ENCODE data around the gene GPR142.
"Not testable (repeated sequence)": the region's sequence is repeated elsewhere in the genome, so short reads cannot be mapped to it uniquely, and the experiment has no call there.

Gene GPR142

DNA sequence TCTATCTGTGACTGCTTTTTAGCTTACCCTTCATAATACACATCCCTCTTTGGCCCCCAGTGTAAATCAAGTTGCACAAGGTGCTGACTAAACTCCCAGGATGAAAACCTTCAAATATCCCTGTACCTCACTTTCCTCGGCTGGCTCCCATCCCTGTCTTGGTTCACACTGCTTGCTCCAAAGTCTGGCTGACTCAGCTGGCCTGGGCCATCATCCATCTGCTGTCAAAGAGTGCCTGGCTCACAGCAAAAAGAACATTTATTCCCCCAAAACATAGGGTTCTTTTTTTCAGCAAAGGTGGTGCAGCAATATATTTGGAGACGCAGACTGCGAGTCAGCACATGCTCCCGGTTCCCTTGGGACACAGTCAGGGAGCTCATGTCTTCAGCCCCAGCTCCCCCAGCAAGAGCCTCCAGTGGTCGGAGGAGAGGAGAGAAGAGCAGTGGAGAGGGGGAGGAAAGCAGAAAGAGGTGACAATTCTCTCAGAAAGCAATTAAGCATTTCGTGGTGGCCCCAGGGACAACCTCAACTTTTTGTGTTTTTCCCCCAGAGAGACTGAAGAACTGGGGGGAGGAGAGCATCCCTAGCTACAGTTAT is 26.1 kb downstream of the GPR142 start:
- DNase-seq (ENCODE audit: low spot score), result peak; percentile 88

DNA sequence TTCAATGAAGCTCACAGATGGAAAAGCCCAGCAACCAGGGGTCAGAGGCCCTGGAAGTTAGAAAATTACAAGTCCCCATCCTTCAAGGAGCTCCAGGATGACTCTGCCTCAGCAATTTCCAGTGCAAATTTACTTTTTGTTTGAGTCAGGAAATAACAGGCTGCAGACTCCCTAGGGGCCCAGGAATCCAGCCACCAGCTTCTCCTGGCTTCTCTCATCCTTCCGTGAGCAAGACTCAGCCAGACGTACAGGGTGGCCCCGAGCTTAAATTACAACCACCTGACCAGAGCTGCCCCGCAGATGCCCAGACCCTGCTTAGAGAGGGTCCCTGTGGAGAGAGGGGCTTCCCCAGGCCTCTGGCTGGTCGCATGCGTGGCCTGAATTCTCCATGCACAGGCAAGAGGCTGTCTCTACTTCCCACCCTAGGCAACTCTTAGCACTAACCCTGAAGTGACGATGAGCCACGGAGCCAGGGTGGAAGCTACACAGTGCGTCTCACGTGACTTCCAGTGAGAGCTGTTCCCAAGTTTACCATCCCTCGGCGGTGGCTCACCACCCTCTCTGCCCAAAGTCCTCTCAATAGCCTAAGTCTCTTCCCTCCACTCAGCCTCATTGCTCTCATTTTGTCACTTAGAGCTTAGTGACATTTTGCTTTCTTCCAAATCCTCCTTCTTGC is 27.1 kb downstream of the GPR142 start:
- no peak for DNase-seq (ENCODE audit: low spot score)

DNA sequence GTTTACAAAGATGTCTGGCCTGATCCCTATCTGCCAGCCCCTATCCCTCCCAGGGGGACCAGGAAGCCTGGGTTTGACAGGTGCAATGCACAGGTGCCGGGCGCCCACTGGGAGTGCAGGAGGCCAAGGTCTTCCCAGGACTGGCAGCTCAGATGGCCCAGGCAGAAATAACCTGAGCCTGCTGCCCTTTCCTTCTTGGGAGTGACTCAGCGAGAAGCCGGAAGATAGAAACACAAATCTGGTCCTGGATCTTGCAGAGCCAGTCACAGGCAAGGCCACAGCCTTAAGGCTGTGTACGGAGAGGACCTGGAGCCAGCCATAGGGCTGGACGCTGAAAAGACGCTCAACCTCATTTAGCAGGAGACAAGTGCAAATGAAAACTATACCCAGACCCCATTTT is 27.7 kb downstream of the GPR142 start:
- DNase-seq (ENCODE audit: low spot score), result peak; percentile 91

GRCh38 chr17:74396567-74396966 is 29.3 kb downstream of the GPR142 start:
- DNase-seq (ENCODE audit: low spot score), result no peak

DNA sequence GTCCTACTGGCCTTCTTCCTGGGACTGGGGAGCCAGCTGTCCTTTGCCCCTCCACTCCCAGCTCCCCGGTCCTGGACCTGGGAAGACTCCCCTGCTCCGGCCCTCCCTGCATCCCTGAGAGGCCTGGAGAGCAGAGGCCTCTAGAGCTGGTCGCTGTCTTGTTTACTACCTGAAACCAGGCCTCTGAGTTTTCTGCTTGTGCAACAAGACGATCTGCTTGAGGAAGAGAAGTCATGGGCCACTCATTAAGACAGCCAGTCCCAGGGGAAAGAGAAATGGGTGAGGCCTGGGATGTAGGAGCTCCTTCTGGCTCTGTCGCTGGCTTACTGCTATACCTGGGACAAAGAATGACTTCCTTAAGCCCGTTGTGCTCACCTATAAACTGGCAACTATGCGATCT is 34.7 kb downstream of the GPR142 start:
- DNase-seq (ENCODE audit: low spot score), result no peak

- DNase-seq (ENCODE audit: low spot score), result peak; percentile 83
These were observed 36.3 kb downstream of the GPR142 start for GRCh38 chr17:74403512-74404137.

- DNase-seq (ENCODE audit: low spot score), result no peak
These were observed 36.9 kb downstream of the GPR142 start for GRCh38 chr17:74404218-74404617.

DNA sequence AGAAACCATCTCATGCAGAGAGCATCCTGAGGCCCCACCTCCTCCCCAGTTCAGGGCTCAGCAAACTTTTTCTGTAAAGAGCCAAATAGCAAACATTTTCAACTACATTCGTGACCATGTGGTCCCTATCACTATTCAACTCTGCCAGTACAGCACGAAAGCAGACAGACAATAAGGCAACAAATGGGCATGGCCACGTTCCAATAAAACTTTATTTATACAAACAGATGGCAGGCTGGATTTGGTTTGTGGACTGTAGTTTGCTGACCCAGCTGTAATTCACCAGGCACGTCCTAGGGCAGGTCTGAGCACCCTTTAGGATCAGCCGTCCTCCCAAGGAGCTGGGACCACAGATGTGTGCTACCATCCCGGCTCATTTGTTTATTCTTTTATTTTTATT is 37.5 kb downstream of the GPR142 start:
- DNase-seq (ENCODE audit: low spot score), result no peak

DNA sequence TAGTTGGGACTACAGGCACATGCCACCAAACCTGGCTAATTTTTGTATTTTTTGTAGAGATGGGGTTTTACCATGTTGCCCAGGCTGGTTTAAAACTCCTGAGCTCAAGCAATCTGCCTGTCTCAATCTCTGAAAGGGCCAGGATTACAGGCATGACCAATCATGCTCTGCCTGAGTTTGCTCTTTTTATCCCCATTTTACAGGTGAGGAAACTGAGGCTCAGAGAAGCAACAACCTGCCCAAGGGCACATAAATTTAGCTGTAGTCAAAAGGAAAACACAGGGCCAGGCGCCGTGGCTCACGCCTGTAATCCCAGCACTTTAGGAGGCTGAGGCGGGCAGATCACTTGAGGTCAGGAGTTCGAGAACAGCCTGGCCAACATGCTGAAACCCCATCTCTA is 38.0 kb downstream of the GPR142 start:
- not testable (repeated sequence) for DNase-seq (ENCODE audit: low spot score)

DNA sequence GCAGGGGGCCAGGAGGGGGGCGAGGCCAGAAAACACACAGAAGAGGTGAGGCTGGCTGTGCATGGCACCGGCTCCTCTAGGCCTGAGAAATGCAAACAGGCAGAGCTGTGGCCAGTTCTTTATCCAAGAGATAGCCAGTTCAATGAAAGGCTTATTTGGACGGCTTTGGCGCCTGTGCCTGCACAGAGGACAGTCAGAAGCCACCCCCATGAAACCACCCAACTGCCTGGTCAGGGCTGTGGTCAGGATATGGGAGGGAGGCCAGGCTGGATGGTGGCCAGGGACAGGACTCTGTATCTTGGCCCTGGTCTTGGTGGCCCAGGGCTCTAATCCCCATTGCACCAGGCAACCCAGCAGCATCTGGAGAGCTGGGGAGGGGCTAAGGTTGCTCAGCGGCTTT is 40.1 kb downstream of the GPR142 start:
- no peak for DNase-seq (ENCODE audit: low spot score)

- no peak for DNase-seq (ENCODE audit: low spot score)
These were observed 41.0 kb downstream of the GPR142 start for GRCh38 chr17:74408262-74408661.

DNA sequence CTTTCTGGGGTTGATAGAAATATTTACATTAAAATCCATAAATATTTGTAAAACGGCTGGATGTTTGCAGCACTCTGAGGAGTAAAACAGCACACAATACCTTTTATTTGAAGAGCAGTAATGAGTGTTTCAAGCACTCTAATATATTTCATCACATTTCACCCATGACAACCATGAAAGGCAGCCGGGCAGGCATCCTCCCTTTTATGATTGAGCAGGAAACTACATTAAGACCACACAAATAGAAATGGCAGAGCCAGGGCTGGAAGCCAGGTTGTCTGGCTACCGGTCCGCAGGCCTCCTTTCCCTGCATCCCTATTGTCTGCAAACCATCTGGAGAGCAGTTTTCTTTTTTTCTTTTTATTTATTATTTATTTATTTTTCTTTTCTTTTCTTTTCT is 41.5 kb downstream of the GPR142 start:
- DNase-seq (ENCODE audit: low spot score), result peak; percentile 86

GRCh38 chr17:74410001-74410443 is 42.7 kb downstream of the GPR142 start:
- DNase-seq (ENCODE audit: low spot score), result no peak

GRCh38 chr17:74412581-74412980 is 45.3 kb downstream of the GPR142 start:
- no peak for DNase-seq (ENCODE audit: low spot score)

- no peak for DNase-seq (ENCODE audit: low spot score)
These were observed 46.2 kb downstream of the GPR142 start for GRCh38 chr17:74413491-74413890.

DNA sequence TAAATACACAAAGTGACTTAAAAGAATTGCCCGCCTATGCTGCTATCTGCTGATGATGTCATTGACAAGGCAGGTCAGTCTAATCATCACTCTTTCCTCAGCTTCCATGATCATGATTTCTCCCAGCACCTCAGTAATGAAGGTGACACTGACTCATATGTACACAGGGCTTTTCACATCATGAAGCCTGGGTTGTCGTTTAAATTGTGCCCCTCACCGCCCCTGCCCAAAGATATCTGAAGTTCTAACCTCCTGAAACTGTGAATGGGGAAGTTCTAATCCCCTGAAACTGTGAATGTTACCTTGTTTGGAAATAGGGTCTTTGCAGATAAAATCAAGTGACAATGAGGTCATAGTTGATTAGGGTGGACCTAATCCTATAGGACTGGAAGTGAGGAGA is 47.2 kb downstream of the GPR142 start:
- DNase-seq (ENCODE audit: low spot score), result no peak

DNA sequence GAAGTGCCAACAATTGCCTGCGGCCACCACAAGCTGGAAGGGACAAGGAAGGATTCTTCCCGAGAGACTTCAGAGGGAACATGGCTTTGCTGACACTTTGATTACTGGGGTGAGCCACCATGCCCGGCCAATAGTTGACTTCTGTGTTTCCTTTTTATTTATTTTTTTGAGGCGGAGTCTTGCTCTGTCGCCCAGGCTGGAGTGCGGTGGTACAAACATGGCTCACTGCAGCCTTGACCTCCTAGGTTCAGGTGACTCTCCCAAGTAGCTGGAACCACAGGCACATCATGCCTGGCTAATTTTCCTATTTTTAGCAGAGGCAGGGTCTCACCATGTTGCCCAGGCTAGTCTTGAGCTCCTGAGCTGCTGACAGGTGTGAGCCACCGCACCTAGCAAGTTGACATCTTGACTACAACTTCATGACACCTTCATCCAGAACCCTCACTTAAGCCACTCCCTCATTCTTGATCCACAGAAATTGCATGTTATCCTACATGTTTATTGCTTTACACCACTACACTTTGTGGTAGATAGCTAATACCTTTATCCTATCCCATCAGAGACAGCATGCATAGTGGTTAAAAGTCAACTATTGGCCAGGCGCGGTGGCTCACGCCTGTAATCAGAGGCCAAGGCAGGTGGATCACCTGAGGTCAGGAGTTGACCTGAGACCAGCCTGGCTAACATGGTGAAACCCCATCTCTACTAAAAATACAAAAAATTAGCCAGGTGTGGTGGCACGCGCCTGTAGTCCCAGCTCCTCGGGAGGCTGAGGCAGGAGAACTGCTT is 48.5 kb downstream of the GPR142 start:
- DNase-seq (ENCODE audit: low spot score), result no peak

DNA sequence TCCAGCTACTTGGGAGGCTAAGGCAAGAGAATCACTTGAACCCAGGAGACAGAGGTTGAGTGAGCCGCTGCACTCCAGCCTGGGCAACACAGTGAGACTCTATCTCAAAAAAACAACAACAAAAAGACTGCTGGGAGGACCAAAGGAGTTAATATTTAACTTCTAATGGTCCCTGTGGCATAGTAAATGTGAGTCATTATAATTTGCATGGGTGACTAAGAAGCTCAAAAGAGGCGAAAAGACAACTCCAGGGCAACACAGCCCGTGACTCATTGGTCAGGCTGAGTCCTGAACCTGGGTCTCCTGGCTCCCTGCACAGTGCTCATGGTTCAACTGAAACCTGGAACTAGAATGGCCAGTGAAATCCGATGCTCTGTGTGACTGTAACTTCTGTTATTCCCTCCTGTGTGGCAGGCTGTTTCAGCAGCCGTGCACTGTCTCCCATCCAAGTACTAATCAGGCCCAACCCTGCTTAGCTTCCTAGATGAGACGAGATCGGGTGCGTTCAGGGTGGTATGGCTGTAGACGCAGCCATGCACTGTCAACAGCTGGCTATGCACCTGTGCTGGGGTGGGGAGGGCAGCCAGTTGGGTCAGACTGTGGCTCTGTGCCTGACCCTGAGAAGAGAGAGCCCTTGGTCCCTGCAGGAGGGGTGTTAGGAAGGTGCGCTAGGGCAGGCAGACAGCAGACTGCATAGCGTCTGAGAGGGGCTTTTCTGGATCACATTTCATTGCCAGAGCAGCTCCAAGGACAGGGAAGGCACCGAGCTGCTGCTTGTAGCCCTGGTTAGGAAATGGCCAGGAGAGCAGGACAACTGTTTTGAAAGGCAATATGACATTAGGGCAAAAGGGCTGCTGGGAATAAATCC is 50.1 kb downstream of the GPR142 start:
- no peak for DNase-seq (ENCODE audit: low spot score)

- DNase-seq (ENCODE audit: low spot score), result no peak
These were observed 52.7 kb downstream of the GPR142 start for GRCh38 chr17:74419928-74420411.
